Measurements from ENCODE around the gene SWSAP1. TPM values are rescaled to one million over a fixed set of nuclear protein-coding genes. Genes with fewer than 3 reads are reported as not detected.

SWSAP1 gene
- total and polyA plus RNA-seq, 2 experiments from 2014 or later: 2.1 to 6.1 TPM

- Histone ChIP-seq H3K79me2 (replicated peaks; ENCODE audit: insufficient read depth) (no peaks in the 10 kb centered on the region), H4K20me1 (replicated peaks; ENCODE audit: insufficient read depth) (no peaks in the 10 kb centered on the region), H2AFZ (peak within 1 kb of the TSS; percentile 45), H3K4me3 (peak within 1 kb of the TSS; percentile 61), H3K9me2 (ENCODE audit: insufficient read depth) (no peaks in the 10 kb centered on the region), H3K4me1 (ENCODE audit: insufficient read depth) (peaks cover 5% of the 10 kb centered on the region; the same call in 1 of the 2 replicates), H3K36me3 (ENCODE audit: insufficient read depth) (no peaks in the 10 kb centered on the region), H3F3A (replicated peaks; ENCODE audit: low read depth) (no peaks in the 10 kb centered on the region), H3K4me2 (peak within 1 kb of the TSS; percentile 80), H3K27ac (ENCODE audit: low read depth) (0 out of 2 replicates have a peak within 1 kb of the TSS, but pooled peaks have one; percentile 0), H3K27me3 (ENCODE audit: insufficient read depth) (no peaks in the 10 kb centered on the region)
- H3K27me3 Mint-ChIP-seq (ENCODE audit: insufficient read depth, low read depth, poor library complexity): peaks cover 32% of the 10 kb centered on the region
- peak within 1 kb of the TSS; percentile 95 for H3K4me3 Mint-ChIP-seq
- TF ChIP-seq EZH2 (IDR thresholded peaks at IDR 0.05; ENCODE audit: low read depth, unreplicated experiment): no peak
- TF ChIP-seq ETS1 (IDR thresholded peaks at IDR 0.05): no peak
- TF ChIP-seq CREB1 (CRISPR knock-in tag; IDR thresholded peaks at IDR 0.05; ENCODE audit: low read depth): peak; percentile 82
- TF ChIP-seq CTCF (conservative IDR thresholded peaks at IDR 0.05; ENCODE audit: low read depth in 2 of 2): 0 out of 4 replicates have a peak, but pooled peaks of 1 of the 2 experiments have one; percentile 15
- TF ChIP-seq REST (IDR thresholded peaks at IDR 0.05; ENCODE audit: unreplicated experiment): no peak
- TF ChIP-seq JUNB (IDR thresholded peaks at IDR 0.05; ENCODE audit: unreplicated experiment): no peak
- no peak for TF ChIP-seq ZNF114 (CRISPR knock-in tag; IDR thresholded peaks at IDR 0.05)
- TF ChIP-seq NANOG (IDR thresholded peaks at IDR 0.05; ENCODE audit: borderline replicate concordance): no peak
- TF ChIP-seq ZNF462 (CRISPR knock-in tag; IDR thresholded peaks at IDR 0.05): no peak
- peak; percentile 54 for TF ChIP-seq POLR2AphosphoS5 (IDR thresholded peaks at IDR 0.05; ENCODE audit: low read depth)
- no peak for TF ChIP-seq ZNF331 (CRISPR knock-in tag; IDR thresholded peaks at IDR 0.05; ENCODE audit: low read depth)
- TF ChIP-seq EZH2phosphoT487 (IDR thresholded peaks at IDR 0.05; ENCODE audit: unreplicated experiment): no peak
- TF ChIP-seq STAT1 (IDR thresholded peaks at IDR 0.05; ENCODE audit: unreplicated experiment): no peak
- peak; percentile 100 for DNase-seq (ENCODE audit: low spot score)
- H3K36me3 Mint-ChIP-seq (ENCODE audit: low read depth): peaks cover 12% of the 10 kb centered on the region
- H3K27ac Mint-ChIP-seq: peak within 1 kb of the TSS; percentile 93
- H3K4me1 Mint-ChIP-seq: peaks cover 21% of the 10 kb centered on the region
- ATAC-seq: peak; percentile 96
- peaks cover 8% of the 10 kb centered on the region; the same call in 1 of the 3 replicates for H3K9me3 Mint-ChIP-seq
These were observed 28.1 kb upstream of the SWSAP1 start, which contains the start of the genes CCDC159 and TMEM205 for GRCh38 chr19:11346104-11346940. Gene CCDC159, plus strand, starts transcription at chr19:11346519. Its CDS starts 88 bp downstream, at chr19:11346607. Gene TMEM205, minus strand, starts transcription at chr19:11346268. Its CDS starts 649 bp downstream, at chr19:11345619.

Data from GM23338 (cell line).